HG03442 (cell line): ENCODE measurements around the gene PHYHIPL.

ENCODE experiments used
- ATAC-seq: cut with Tn5 transposase; IDR thresholded peaks from one replicate; pipeline ENCODE4 v1.9.1; 2021; ENCODE audit warnings: mild to moderate bottlenecking, moderate library complexity; ENCODE audit not compliant: unreplicated experiment

The PHYHIPL gene

DNA sequence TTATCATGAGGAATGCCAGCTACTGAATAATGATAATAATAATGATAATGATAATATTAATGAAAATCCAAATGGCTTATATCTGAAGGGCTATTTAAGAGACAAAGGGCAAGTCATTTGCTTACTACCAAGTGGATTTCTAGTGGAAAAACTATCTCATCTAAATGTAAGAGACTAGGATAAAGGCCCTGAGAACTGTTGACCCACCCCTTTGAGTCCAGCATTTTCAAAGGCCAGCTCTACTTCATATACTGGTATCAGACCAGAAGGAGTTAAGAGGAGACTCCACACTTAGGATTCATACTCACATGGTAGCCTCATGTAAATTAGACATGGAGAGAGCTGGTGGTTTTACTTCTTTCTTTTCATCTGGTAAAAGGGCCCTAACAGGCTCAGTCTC lies 76.0 kb downstream of the PHYHIPL start:
- no peak for ATAC-seq

DNA sequence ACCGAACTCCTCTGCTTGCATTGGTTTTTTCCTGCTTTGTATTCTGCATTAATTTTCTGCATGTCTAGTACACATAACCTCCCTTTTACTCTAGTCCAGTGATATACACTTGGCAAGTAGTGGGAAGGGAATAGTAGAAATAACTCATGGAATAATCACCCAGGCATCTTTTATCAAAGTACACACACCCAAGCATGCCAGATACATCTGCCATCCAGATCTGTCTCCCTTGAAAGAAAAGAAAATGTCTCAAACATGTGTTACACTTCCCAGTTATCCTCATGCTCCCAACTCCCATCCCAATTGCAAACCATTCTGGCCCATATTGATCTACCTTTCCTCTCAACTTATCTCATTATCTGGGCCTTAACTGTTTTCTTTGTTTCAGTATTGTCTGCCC lies 79.0 kb downstream of the PHYHIPL start:
- no peak for ATAC-seq

DNA sequence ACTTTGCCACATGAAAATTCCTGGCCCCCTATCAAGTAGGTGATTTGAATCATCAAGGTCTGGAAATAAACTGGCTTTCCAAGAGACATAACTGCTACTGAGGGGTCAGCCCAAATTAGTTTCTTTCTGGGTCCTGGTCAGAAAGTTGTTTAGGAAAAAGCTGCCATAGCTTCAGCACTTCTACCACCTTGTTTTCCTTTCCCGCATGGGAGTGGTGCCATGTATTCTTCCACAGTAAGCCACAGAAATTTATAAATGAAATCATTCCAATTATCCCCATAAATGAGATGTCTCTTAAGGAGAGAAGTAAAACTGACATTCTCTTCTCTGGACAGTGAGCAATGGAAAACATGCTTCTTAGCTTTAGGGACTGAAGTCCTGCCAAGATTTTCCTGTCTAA lies 80.8 kb downstream of the PHYHIPL start:
- no peak for ATAC-seq

DNA sequence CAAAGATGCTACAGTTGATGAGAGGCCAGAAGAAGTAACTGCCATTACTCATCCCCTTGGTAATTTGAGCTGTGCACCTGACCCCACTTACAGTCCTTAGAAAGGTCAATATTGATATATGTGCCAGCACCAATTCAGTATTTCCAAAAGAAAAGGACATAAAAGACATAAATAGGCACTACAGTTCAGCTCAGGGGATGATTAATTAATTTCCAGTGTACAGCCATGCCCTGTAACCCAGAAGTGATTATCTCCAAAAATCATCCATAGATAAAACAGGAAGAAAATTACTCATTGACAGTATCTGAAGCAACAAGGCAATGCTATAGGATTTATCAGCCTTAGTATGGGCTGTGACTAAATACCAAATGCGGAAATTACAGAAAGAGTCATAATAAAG lies 82.4 kb downstream of the PHYHIPL start:
- no peak for ATAC-seq

DNA sequence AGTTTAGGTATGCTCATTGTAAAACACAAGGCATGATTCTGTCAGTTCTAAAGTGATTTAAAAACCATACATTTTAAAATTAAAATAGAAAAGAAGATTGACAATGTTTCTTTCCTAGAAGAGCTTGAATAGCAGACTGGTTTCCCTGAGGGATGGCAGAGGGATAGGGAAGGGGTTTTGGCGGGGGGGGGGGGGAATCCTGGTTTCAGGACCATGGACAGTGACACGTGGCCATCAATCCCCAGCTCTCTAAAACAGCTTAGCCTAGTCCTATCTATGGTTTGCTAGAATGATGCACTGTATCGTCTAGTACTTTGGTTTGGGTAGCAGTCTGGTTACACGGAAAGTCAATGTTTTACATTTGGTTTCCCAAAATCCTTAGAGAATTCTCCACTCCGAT lies 88.7 kb downstream of the PHYHIPL start:
- no peak for ATAC-seq

DNA sequence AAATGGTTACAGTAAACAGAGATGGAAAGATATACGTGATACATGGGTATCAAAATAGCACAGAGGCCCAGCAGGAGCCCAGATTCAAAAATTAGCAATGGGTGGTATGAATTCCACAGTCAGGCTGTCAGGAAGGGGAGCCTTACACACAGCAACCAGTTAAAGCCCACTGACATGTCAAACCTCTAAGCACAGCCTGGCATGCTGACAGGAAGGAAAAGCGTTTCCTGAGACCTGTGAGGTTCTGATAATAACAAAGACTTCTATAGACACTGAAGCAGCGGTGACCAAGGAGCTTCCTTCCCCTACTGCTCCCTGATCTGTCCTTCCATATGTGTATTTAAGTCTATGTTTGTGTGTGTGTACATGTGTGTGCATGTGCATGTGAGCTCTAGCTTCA lies 89.9 kb downstream of the PHYHIPL start:
- ATAC-seq: no peak

DNA sequence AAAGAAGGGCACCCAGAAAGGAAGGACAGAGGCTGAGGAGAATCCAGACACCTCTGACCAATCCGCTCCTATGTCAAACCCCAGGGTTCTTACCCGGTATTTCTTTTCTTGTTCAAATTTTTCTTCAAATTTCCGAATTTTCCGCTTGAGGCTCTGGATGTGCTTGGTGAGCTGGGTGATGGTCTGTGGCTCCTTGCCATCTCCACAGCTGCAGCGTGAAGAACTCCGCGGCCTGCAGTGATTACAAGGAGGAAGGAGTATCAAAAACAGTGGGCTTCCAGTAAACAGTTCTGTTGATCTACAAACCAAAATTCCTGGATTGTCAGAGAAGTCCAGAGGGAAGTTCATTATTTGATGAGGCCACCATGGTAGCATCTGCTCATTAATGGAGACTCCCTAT lies 92.0 kb downstream of the PHYHIPL start:
- no peak for ATAC-seq

DNA sequence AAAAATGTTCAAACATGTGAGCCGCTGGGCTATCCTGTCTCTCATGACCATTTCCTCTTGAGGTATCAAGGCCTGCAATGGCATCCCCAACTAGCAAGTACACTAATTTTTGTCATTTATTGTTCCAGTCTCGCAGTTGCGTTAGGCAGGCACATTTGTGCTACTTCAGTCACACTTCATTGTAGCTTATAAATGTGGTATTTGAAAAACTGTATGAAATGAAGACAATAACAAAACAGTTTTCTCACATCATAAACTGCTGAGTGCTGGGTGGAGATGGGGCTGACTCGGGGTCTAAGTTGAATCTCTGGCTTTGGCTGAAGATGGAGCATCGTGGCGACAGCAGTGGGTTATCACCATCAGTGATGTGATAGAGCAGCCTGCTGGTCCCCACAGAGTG lies 93.2 kb downstream of the PHYHIPL start:
- ATAC-seq: no peak

DNA sequence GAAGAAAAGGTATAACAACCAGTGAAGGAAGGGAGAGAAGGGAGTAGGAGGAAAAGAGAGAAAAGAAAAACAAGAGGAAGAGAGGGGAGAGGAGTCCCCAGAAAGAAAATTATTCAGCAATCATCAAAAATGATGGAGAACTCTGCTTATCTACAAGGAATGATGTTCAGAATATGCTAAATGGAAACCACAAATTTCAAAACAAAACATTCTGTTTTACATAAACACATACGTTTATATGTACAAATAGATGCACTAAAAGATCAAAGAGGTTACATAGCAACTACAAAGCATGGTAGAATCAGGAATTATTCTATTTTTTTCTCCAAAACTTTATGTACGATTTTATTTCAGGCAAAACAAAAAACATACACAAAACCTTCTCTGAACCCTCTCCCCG lies 94.0 kb downstream of the PHYHIPL start:
- ATAC-seq: no peak

DNA sequence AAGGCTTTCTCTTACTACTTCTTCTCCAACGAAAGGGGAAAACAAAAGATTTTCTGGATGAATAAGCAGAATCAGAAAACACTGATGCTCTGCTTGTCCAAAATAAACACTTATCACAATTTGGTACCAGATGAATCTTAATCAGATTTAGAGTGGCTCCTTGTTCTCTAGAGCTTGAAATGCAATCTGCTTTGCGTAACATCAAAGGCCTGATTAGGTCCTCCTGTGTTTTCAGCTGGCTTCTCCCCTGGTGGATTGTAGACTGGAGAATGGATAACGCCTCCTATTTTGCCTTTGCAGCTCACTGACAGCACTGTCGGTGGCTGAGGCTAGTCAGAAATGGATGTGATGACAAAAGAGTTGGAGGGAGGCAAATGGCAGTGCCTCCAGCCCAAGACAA lies 94.7 kb downstream of the PHYHIPL start:
- ATAC-seq: no peak

DNA sequence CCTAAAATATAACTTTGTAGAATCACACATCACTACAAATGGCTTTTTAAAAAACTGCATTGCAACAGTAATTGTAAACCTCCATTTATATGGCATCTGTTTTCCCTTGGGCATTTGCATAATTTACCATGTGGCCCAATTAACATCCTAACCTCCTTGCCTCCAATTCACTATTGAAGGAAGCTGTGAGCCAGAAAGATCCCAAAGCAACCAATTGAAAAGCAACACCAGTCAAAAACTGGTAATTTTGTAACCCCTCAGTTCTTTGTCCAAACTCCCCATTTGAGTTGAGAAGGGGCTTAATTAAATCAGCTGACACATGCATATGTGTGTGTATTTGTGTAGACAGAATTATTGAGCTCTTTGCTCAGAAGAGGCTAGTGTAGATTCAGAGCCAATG lies 95.6 kb downstream of the PHYHIPL start:
- ATAC-seq: no peak

DNA sequence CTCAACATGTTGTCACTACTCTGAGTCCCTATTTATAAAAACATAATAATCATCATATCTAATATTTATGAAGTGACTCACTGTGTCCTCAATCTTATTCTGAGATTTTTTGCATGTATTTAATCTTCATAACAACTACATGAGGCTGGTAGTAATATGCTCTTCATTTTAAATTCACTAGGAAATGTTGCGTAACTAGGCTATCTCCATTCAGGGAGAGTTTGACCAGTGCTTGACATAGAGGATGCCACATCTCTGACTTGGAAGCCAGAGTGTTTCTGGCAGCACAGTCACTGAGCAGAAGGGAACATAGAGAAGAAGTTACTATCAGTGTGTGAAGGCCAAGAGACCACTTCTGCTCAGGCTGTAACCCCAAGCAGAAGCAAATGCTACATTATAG lies 97.0 kb downstream of the PHYHIPL start:
- ATAC-seq: no peak

DNA sequence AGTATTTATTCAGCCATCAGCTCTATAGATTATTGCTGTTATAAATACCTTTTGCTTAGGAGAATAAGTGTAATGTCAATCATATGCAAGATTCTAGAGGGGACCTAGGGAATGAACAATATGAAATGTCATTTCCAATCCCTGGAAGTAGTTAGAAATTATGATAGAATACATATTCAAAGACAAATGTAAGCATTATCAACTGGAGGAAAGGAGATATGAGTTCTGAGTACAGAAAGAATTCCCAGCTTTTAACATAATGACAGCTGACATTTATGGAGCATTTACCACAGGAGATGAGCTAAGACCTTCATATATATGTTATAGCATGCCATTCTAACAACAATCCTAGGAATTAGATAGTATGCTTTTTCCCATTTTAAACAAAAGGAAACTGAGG lies 99.7 kb downstream of the PHYHIPL start:
- no peak for ATAC-seq

DNA sequence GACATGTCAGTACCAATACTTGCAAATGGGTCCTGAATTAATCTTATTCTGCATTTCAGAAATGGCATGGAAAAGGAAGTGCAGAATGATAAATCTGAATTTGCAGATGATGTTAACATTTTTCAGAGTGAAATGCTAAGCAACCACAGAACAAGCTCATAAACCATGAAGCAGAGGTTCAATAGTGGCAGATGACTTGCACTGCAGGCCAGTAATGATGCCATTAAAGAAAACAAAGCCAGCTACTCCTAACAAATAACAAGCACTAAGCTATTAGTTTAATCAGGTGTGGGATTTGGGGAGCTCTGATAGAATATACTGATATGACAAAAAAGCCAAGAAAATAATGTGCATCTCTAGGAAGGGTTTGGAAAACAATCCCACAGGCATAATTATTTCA lies 100.5 kb downstream of the PHYHIPL start:
- ATAC-seq: no peak

DNA sequence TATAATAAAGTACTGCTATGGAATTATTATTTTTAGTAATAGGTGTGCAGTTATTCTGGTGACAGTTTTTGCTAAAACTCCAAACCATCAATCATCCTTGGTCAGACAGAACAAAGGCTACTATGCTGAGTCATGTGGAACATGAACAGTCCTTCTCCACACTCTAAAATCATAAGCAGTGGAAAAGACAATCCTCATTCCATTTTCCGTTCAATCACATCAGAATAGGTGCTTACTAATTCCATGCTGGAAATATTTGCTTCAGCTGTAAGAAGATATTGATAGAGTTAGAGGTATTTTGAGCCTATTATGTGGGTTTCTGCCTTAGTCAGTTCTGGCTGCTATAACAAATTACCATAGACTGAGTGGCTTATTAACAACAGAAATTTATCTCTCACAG lies 103.0 kb downstream of the PHYHIPL start:
- ATAC-seq: no peak

DNA sequence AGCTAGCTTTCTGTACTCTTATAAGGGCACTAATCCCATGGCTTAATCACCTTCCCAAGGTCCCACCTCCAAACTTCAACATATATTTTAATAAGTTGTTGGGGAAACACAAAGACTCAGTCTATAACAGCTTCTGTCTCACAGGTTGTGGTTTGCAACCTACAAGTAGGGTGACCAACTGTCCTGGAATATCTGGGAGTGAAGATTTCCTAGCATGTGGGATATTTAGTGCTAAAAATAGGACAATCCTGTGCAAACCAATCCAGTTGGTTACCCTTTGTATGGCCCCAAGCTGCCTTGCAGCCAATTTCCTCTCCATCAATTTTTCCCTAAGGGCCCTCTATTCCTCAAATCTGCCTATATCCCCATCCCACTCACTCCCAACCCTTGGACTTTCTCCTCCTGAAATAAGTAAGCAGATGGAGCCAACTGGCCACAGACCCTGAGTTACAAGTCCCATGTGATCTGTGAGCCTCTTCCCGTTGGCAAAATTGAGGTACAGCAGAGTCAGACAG lies 103.6 kb downstream of the PHYHIPL start:
- no peak for ATAC-seq

DNA sequence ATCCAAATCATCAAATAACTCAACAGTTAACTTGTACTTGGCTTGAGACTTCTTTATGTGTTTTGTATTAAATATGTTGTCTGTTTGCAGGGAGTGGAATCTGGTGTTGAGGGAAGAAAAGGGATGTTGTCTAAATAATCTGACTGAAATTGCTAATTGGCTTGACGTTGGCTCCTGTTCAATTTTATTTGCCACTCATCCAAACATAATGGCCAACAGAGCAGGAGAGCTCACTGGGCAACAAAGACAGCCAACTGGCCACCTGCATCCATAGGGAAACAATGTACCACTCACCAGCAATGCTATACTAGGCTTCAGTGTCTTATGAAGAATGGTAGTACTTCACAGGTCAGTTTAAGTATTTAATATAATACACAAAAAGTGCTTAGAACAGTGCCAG lies 105.4 kb downstream of the PHYHIPL start:
- ATAC-seq: no peak

DNA sequence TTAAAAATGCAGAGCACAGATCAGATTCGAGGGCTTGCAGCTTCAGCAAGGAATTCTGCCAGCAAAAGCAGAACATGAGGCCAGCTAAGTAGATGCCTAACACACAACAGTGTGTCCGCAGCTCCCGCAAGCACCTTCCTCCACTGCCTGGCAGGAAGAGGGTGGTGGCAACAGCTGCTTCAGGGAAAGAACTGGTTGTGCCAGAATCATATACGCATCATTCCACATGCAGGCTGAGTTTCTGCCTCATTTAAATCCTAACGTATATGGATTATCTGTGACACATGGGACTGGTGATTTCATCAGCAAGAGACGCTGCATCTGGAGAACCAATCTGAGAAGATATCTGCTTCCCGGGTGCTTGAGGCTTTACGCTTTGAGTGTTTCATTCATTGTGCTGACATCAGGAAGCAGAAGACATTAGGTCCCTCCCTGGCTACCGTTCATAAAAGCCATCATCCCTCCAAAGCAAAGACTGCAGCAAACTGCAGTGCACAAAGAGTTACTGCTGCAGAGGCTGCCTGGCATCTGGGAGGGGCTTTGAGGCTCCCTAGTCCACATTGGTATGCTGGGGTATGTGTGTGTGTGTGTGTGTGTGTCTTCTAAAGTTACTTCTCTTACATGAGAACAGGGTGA lies 107.1 kb downstream of the PHYHIPL start:
- no peak for ATAC-seq

DNA sequence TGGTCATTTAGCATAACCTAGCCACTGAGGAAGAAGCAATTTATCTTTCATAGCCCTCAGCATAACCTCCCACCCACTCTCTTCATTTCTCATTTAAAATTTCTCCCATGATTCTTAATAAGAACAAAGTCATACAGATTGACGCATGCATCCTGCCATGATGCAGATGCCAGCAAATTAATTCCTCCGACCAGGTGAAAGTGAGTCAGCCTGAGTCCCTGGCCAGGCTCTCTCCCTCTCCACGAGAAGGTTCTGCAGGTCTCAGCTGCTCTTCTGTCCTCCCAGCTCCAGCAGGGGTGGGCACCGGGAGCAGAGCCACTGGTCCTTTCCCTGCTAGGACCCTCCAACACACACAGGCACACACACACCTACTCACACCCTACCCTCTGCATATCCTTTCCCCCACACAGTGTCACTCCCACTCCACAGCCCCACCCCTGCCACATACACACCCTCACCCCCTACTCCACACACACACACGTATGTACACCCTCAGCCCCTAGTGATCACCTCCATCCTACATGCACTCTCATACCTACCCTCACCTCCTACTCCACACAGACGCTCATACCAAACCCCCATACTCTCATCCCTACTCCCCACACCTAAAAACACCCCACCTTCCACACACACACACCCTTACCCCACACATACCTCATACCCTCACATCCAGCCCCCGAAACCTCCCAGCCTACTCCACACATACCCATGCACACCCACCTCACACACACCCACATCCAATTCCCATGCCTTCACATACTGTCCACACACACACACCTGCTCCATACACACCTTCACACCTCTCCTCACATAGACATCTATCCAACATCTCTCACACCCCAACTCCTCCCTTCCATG lies 107.9 kb downstream of the PHYHIPL start:
- ATAC-seq: no peak

DNA sequence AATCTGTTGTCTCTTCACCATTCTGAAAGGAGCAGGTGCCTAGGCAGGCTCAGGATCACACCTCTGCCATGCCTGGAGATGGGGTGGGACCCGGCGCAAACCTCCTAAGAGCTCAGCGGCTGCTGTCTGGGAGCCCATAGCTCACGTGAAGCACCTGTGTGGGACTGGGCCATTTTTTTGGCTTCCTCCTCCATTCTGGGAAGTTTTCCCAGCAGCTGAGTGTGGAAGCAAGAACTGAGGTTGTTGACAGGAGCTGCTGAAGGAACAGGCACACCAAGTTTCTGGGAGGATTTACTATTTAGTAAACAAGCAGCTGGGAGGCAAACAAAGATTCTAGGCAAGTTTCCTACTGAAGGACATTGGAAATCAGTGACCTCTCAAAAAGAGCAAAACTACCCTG lies 108.6 kb downstream of the PHYHIPL start:
- no peak for ATAC-seq

DNA sequence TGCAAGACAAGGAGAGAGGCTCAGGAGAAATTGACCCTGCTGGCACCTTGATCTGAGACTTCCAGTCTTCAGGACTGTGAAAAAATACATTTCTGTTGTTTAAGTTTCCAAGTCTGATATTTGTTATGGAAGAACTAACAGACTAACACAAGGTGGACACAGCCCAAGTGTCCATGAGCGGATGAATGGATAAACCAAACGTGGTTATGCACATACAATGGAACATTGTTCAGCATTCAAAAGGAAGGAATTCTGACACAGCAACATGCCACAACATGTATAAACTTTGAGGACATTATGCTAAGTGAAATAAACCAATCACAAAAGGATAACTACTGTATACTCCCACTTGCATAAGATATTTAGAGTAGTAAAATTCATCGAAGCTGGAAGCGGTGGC lies 109.4 kb downstream of the PHYHIPL start:
- ATAC-seq: no peak

DNA sequence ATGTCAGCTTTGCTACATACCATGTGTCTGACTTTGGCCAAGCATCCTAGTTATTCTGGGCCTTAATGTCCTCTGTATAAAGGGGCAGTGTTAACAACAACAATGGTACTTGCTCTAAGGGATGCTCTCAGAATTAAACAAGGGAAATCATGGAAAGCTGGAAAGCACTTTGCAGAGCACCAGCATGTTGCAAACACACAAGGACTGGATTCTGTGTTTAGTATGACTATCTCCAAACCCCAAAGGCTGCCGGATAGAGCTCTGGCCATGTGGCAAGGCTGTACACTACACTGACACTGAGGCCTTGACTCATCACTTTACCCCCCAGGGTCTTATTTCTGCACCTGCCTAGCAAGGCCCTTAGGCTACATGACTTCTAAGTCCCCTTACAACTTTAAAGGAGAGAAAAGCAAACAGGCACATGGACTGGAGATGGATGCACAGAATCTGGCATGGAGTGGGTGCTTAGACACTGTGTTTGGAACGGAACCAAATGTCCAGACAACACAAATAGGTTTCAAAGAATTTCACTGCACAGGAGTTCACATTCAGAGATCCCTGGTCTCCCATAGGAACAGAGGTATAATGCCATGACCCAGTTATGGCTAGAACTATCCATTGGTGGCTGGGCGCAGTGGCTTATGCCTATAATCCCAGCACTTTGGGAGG lies 111.3 kb downstream of the PHYHIPL start:
- no peak for ATAC-seq
